Heart left ventricle (tissue), 16 donors: ENCODE results near the gene GAP43. TPM values are rescaled to one million over a fixed set of nuclear protein-coding genes. Genes with fewer than 3 reads are reported as not detected.
A peak's percentile ranks its signal among the peaks of the same experiment; 100 is the strongest.

ENCODE experiments used
- ATAC-seq, 4 donors: fragments of 200-7000 bp; cut with Tn5 transposase; one replicate each; pipeline ENCODE4 v1.9.1; 2020 to 2022; ENCODE audit warnings: moderate library complexity in 4 of 4, mild to moderate bottlenecking in 3 of 4, moderate number of reproducible peaks in 1 of 4
- DNase-seq, 5 donors: peaks; one replicate each; pipeline ENCODE4 v3.0.0-alpha.2; 2020
- H3K27ac ChIP-seq, 12 donors: fragments of 200-600 bp; sonication (generic) in 4 of 12; one replicate each; pipeline versions ENCODE4 v1.5.0 to v1.8.0; 2016 to 2022; ENCODE audit warnings: mild to moderate bottlenecking in 2 of 12
- H3K27me3 ChIP-seq, 9 donors: fragments of 200-600 bp; sonication (generic) in 2 of 9; one replicate each; pipeline versions ENCODE4 v1.5.1 to v1.8.0; 2016 to 2022; ENCODE audit warnings: mild to moderate bottlenecking in 3 of 9
- H3K36me3 ChIP-seq, 9 donors: fragments of 200-600 bp; sonication (generic) in 2 of 9; one replicate each; pipeline versions ENCODE4 v1.5.0 to v1.8.0; 2018 to 2022; ENCODE audit warnings: mild to moderate bottlenecking in 2 of 9
- H3K4me1 ChIP-seq, 12 donors: fragments of 200-600 bp; sonication (generic) in 4 of 12; one replicate each; pipeline versions ENCODE4 v1.5.0 to v1.8.0; 2016 to 2022; ENCODE audit warnings: mild to moderate bottlenecking in 3 of 12
- H3K4me3 ChIP-seq, 12 donors: fragments of 200-600 bp; sonication (generic) in 4 of 12; one replicate each; pipeline versions ENCODE4 v1.5.0 to v1.8.0; 2017 to 2022; ENCODE audit warnings: mild to moderate bottlenecking in 9 of 12, moderate library complexity in 4 of 12
- H3K9me3 ChIP-seq, 12 donors: fragments of 200-600 bp; sonication (generic) in 4 of 12; one replicate each; pipeline versions ENCODE4 v1.5.0 to v1.8.0; 2016 to 2022; ENCODE audit warnings: mild to moderate bottlenecking in 1 of 12
- CTCF ChIP-seq, 12 donors: fragments of 200-600 bp; sonication (generic) in 4 of 12; IDR thresholded peaks; one replicate each; pipeline versions ENCODE4 v1.5.0 to v1.8.0; 2018 to 2022; ENCODE audit warnings: antibody characterized with exemption in 12 of 12, mild to moderate bottlenecking in 5 of 12
- POLR2A ChIP-seq, 2 donors: fragments of 450-650 bp; IDR thresholded peaks; one replicate each; pipeline ENCODE4 v1.6.1; 2017; ENCODE audit warnings: antibody characterized with exemption in 2 of 2, mild to moderate bottlenecking in 2 of 2, moderate library complexity in 2 of 2
- WGBS, 4 donors: extraction: QIAGEN DNeasy Blood & Tissue Kit in 2 of 4; methylation state at CpG; one replicate each; pipeline versions ENCODE4 v1.1.5 to v1.1.7; 2013 to 2018; 5-methylcytosine and 5-hydroxymethylcytosine counted together
- intact Hi-C, 10 donors: fragments of 100-400 bp; cut with DNase I; formaldehyde crosslinking; loops; one replicate each; pipeline versions ENCODE4 v1.11.1 to v1.14.2; 2022
- polyA plus RNA-seq, 2 donors: library from polyadenylated mRNA; stranded (reverse); fragments of 200-250 nt; gene quantifications; one replicate each; pipeline ENCODE4 v1.2.3, GENCODE V29; 2013
- total RNA-seq, 9 donors: library from RNA; depleted of rRNA in 2 of 9; stranded (reverse); fragments of >200 nt in 2 of 9; fragmentation: NEBNext Ultra II Directional in 3 of 9; extraction: Animal tissue kit (Norgen Biotek cat#: 25700) in 3 of 9; gene quantifications; one replicate each; pipeline versions ENCODE4 v1.1.0 to v1.2.4, GENCODE V29; 2016 to 2023
- donor health status: ischemic (EF 13 %, LVEDD 7.1; RV severe dilation, severe dysfunction).
- donor health status: healthy with polysubstance abuse.
- donor health status: DM: no; HTN: yes; CAD: no.
- donor health status: DM: no; HTN: no; CAD: no.
- donor health status: ischemic (EF 25% LVEDD 6.9; RV normal size, moderate dysfunction).
- donor health status: ischemic (EF 25% LVEDD 5.7; RV mildly dilated, moderate dysfunction).
- donor health status: healthy.
- donor health status: DM: yes; HTN: yes; CAD: no.
- donor health status: ischemic (EF 35%, LVEDD 5.7; RV mildly dilated, moderate dysfunction).
- donor health status: nonischemic (EF 11% LVEDD 7.7; RV severe dilation, severe dysfunction).
- donor health status: DM: yes; HTN: yes; CAD: no.
- donor health status: PGD.
- donor health status: ischemic (EF 29% LVEDD 5.4; RV normal size, mild dysfunction).
- donor health status: nonischemic (EF 23%, LVEDD 6.1; RV moderate dilation, normal function).

Gene GAP43
- total and polyA plus RNA-seq, 11 donors: 0.11 to 4.7 (median 1.2) TPM; not detected in 1

DNA sequence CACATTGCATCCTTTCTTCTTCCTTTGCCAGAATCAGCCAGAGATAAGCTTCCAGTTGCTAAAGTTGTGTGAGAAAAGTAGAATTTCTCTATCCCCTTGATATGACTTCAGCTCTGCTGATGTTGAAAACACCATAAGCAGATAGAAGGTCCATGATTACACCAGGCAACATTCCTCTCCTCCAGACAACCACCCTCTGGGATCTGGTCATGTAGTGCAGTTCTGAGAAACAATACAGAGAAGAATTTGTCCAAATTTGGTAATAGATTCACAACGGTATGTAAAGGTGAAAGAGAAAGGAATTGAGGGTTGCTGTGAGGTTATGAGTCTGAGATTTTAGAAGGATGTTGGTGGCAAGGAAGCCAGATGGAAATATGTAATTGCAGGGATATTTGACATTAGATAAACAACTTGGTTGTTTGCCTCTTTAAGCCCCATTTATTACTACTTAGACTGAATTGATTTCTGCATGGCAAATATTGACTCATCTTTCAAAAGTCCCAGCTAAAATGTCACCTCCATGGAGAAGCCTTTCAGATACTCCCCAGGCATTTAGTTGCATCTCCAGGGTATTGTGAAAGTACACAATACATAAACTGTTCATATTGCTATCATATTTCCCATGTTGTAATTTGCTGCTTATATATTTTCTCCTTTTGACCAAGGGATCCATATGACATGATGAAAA is 134.9 kb downstream of the GAP43 start:
- TF ChIP-seq CTCF (IDR thresholded peaks at IDR 0.05): no peak
- no peak for TF ChIP-seq POLR2A (IDR thresholded peaks at IDR 0.05)
- Histone ChIP-seq H3K27ac (no peak overlapping the region), H3K4me1 (peaks cover 0 to 6% (median 0%) of the 10 kb centered on the region in 12 donors), H3K9me3 (no peaks in the 10 kb centered on the region), H3K4me3 (no peak overlapping the region), H3K27me3 (no peaks in the 10 kb centered on the region), H3K36me3 (no peaks in the 10 kb centered on the region)
- DNase-seq (no peak), ATAC-seq (no peak)
- 63 to 86% (median 76%) methylated on average over 1 of the region's 1 CpG for WGBS, 4 donors
- intact Hi-C loops: no loop called here

DNA sequence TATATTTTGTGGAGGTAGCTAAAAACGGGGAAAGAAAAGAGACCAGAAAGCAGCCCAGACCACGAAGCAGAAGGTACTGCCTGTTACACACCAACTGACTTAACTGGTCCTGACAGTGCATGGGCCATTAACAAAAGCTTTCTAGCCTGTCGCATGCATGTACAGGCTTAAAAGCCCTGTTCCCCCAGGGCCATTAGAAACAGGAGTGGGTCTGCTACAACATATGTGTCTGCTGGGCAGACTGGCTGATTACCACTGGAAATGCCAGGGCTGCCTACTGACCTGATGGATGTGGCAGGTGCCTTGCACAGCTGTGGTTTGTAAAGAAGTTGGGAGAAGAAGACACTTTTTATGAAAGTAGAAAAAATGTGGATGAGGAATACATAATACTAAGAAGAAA is 137.4 kb downstream of the GAP43 start:
- no peak for ATAC-seq
- Histone ChIP-seq H3K4me3 (no peak overlapping the region), H3K4me1 (peaks cover 0 to 6% (median 0%) of the 10 kb centered on the region in 12 donors), H3K9me3 (no peaks in the 10 kb centered on the region), H3K27ac (no peak overlapping the region), H3K36me3 (no peaks in the 10 kb centered on the region), H3K27me3 (no peaks in the 10 kb centered on the region)
- intact Hi-C loops: loop anchor here in 1 of 10 donors (2.0 kb wide), 1 partner anchor 50 kb away; no protein-coding TSS in a partner anchor
- 75 to 91% (median 81%) methylated on average over 3 of the region's 3 CpGs for WGBS, 4 donors
- DNase-seq: no peak
- no peak for TF ChIP-seq POLR2A (IDR thresholded peaks at IDR 0.05)

DNA sequence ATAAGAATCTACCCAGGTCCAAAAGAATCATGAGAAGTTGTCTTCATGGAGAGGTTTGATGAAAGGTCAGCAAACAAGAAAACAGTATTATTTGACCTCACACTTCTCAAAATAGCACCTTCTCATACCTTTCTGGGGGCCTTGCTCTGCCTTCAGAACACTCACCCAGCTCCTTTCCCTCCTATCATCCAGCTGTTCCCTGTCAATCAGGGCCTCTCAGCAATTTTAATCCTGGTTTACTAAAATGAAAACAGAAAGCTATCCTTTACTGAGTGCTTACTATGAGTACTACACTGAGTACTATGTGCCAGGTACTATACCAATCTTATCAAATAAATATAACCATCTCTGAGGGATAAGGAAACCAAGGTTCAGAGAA is 138.6 kb downstream of the GAP43 start:
- Histone ChIP-seq H3K4me1 (peaks cover 0 to 11% (median 0%) of the 10 kb centered on the region in 12 donors), H3K9me3 (no peaks in the 10 kb centered on the region), H3K4me3 (no peak overlapping the region), H3K27ac (no peak overlapping the region), H3K36me3 (no peaks in the 10 kb centered on the region), H3K27me3 (no peaks in the 10 kb centered on the region)
- no peak for TF ChIP-seq CTCF (IDR thresholded peaks at IDR 0.05)
- no peak for TF ChIP-seq POLR2A (IDR thresholded peaks at IDR 0.05)
- intact Hi-C loops: loop anchor here in 1 of 10 donors (2.0 kb wide), 1 partner anchor 49 kb away; no protein-coding TSS in a partner anchor
- no peak for ATAC-seq
- no peak for DNase-seq

- H3K4me3 ChIP-seq: no peak overlapping the region
- H3K36me3 ChIP-seq: no peaks in the 10 kb centered on the region
- no peaks in the 10 kb centered on the region for H3K27me3 ChIP-seq
- no peaks in the 10 kb centered on the region for H3K9me3 ChIP-seq
- ATAC-seq (peak in 2 of 4 donors; percentile 60 to 62), DNase-seq (no peak)
- peaks cover 0 to 8% (median 0%) of the 10 kb centered on the region in 12 donors for H3K4me1 ChIP-seq
- TF ChIP-seq POLR2A (IDR thresholded peaks at IDR 0.05): no peak
- no peak for TF ChIP-seq CTCF (IDR thresholded peaks at IDR 0.05)
- peak overlapping the region in 1 of 12 donors; percentile 0 for H3K27ac ChIP-seq
- intact Hi-C loops: no loop called here
- WGBS, 4 donors: 72 to 79% (median 76%) methylated on average over 6 of the region's 6 CpGs
Observed at GRCh38 chr3:115766587-115767482, 143.5 kb downstream of the GAP43 start.
